NCI-H526 treated with DMSO at 0.1 percent for 48 hours (cell line): ENCODE results near the gene ACOD1.
"Not testable (repeated sequence)": the region's sequence is repeated elsewhere in the genome, so short reads cannot be mapped to it uniquely, and the experiment has no call there.

Experiments
- DNase-seq: peaks from one replicate; lab custom pipeline; 2025; lab: John Stamatoyannopoulos, UW

ACOD1 gene

DNA sequence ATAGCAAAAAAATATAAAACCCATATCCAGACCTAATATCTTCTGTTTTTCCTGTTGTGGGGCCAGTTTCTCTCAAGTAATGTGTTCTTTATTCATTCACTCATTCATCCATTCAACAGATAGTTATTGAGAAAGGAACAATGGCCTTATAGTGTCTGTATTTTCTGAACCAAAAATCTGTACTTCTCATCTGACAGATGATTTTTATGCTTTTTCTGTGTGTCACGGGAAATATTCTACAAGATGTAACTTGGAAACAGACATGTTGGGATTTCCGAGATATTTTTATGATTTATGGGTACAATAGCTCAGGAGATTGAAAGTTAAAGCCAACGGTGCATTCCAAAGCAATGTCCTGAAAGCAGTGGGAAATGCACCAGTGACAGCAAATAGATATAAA, 5.7 kb downstream of the ACOD1 start:
- DNase-seq = no peak

DNA sequence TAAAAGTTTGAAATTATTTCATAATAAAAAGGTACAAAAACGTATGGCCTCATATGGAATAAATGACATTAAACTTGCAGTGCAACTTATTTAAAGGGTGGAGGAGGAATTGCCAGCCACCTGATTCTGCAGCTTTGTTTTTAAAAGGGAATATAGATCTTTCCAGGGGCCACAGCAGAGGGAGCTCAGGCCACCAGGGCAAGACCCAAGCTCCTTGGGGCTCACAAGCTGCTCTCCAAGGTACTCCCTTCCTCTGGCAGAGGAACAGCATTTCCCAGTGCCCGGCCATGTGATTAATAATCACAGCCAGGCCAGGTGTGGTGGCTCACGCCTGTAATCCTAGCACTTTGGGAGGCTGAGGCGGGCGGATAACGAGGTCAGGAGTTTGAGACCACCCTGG, 6.2 kb downstream of the ACOD1 start:
- no peak for DNase-seq

DNA sequence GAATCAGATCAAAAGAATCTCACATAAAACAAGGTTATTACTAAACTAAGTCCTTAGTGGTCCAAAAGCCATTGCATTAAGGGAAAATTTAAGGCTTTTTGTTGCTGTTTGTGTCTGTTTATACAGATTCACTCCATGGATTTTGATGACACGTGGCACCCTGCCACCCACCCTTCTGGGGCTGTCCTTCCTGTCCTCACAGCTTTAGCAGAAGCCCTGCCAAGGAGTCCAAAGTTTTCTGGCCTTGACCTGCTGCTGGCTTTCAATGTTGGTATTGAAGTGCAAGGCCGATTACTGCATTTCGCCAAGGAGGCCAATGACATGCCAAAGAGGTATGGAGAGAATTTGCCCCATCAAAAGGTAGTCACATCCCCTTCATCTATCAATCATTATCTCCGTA, 6.9 kb downstream of the ACOD1 start:
- no peak for DNase-seq

DNA sequence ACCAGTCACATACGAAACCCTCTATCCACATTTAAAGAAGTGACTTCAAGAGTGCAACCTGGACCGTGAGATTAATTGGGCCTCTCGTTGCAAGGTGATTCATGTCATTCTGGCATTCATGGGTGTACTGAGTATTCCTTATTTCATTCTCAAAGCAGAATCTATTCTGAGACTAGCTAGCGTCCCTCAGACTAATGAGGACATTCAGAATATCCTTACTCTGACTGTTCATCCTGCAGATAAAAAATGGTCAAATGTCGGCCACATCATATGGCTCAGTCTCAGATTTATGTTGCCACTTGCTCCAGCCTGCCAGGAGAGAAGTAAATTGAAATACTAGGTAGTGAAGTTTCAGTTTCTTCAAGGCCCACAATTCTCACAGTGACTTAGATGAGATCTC, 7.3 kb downstream of the ACOD1 start:
- no peak for DNase-seq

DNA sequence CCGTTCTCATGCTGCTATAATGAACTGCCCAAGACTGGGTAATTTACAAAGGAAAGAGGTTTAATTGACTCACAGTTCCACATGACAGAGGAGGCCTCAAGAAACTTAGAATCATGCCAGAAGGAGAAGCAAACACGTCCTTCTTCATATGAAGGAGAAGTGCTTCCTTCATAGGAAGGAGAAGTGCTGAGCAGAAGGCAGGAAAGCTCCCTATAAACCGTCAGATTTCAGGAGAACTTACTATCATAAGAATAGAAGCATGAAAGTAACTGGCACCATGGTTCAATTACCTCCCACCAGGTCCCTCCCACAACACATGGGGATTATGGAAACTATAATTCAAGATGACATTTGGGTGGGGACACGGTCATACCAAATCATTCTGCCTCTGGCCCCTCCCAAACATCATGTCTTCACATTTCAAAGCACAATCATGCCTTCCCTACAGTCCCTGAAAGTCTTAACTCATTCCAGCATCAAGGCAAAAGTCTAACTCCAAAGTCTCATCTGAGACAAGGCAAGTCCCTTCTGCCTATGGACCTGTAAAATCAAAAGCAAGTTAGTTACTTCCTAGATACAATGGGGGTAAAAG, 10.6 kb downstream of the ACOD1 start:
- no peak for DNase-seq

DNA sequence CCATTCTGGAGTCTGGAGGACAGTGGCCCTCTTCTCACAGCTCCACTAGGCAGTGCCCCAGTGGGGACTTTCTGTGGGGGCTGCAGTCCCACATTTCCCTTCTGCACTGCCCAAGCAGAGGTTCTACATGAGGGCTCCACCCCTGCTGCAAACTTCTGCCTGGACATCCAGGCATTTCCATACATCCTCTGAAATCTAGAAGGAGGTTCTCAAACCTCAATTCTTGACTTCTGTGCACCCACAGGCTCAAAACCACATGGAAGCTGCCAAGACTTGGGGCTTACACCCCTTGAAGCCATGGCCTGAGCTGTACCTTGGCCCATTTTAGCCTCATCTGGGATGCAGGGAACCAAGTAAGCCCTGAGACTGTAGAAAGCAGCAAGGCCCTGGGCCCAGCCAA, 11.4 kb downstream of the ACOD1 start:
- not testable (repeated sequence) for DNase-seq

DNA sequence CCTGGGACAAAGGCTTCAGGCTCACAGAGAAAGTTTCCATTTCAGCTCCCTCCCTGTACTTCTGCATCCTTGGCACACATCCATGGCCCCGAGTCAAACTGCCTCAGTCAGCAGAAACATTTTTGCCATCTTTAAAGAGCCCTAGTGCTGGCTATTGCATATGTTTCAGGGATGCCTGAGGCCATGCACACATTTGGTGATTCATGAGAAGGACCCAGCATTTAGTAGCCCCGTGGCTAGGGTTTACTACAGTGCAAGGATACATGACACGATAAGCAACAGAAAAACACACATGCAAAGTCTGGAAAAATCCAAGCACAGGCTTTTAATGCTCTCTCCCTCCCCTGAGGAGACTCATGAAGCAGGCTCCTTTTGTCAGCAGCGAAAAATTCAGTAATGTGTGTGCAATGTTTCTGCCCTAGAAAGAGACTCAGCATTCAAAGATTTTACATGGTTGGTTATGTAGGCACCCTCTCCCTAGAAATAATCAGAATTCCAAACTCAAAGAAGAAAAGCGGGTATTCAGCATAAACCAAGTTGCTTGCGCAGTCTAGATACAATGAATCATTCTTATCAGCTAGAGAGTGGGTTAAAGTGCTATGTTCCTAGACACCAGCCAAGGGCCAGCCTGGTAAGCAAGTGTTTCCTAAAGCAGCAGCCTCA, 17.6 kb downstream of the ACOD1 start:
- no peak for DNase-seq

DNA sequence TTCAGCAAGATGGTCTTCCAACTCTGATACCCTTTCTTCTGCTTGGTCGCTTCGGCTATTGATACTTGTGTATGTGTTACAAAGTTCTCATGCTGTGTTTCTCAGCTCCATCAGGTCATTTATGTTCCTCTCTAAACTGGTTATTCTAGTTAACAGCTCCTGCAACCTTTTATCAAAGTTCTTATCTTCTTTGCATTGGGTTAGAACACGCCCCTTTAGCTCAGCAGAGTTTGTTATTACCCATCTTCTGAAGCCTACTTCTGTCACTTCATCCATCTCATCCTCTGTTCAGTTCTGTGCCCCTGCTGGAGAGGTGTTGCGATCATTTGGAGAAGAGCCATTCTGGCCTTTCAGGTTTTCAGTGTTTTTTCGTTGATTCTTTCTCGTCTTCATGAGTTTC, 18.7 kb downstream of the ACOD1 start:
- no peak for DNase-seq

DNA sequence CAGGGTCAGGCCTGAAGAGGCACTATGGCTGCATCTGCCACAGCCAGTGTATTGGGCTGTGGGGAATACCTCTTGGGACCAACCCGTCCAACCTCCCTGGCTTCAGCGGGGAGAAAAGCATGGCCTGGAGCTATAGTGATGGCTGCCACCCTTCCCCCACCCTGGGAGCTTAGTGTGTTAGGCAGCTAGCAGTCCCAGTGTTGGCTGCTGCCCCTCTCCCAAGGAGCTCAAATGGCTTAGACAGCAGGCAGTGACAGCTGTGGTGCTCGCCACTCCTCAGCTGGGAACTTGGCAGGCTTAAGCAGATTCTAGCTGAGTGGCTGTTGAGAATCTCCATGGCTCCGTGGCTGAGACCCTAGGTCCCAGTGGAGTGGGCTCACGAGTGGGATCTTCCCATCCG, 19.7 kb downstream of the ACOD1 start:
- no peak for DNase-seq

DNA sequence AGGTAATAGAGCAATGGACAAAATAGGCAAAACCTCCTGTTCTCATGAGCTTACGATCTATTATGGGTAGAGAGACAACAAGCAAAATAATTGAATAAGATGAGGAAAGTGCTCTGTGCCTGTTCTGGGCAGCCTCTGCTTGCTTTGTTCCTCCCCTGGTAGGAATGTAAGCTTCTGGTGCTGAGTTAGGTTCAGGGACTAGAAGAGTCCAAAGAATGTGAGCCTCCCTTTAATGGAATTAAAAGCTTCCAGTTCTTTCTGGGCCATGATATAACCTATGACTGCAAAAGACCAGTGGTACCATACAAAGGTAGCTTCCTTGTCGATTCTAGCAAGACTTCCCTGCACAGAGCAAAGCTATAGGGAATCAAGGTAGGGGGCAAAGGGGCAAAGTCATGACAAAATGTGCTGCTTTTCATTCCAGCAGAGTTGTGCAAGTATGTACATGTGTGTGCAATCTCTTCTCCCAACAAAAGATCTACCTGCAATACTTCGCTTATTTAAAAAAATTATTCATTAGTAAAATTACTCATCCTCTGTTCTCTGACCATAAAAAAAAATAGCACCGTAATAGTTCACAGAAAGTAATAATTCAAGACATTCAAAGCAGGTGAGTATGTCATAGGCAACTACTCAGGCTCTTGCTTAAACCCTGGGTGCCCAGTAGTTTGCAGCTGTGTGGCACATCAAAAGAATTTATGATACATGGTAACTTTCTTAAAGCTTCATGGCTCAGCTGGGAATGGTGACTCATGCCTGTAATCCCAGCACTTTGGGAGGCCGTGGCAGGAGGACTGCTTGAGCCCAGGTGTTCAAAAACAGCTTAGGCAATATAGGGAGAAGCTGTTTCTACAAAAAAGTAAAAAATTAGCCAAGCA, 21.4 kb downstream of the ACOD1 start:
- no peak for DNase-seq

DNA sequence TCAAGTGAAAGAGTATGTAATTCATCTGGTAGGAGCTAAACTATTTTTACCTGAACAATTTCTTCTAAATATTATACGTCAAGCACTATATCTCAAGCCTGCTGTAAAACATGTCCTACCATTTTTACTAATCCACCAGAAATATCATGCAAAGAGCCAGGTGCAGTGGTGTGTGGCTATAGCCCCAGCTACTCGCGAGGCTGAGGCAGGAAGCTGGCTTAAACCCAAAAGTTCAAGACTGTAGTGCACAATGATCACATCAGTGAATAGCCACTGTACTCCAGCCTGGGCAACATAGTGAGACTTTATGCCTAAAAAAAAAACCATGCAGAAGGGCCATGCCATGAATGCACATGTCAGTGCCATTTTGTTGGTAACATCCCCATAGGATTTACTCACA, 22.9 kb downstream of the ACOD1 start:
- DNase-seq = no peak

DNA sequence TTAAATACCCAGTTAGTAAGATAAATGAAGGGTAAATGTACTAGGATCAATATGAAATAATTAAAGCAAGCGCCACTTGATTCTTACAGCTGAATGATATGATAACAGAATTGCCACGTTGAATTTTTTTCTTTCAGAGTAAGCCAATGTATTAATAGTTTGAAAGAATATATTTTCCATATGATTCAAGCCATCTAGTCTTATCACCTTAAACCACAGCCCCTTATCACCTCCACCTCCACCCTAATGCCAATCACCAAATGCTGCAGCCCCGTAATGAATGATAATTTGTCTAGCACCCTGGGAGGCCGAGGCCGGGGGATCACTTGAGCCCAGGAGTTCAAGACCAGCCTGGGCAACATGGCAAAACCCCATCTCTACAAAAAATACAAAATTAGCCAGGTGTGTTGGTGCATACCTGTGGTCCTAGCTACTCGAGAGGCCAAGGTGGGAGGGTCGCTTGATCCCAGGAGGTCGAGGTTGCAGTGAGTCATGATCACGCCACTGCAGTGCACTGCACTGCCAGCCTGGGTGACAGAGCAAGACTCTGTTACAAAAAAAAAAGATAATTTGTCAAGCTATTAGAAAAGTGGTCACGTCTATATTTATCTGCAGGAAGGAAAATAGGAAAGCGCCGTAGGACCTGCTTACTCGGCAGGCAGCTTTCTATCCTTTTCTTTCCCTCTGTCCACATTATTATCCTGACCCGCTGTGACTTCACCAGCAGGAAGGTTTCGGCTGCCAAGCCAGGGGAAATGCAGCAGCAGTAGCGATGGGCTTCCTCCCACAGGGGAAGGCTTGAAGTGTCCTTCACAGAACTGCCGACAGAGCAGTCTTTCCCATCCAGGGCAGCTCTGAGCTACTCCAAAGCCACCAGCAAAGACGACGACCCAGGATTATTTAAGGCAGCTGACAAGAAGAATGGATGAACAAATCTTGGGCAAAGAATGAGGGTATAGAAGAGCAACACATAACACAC, 23.8 kb downstream of the ACOD1 start:
- no peak for DNase-seq

DNA sequence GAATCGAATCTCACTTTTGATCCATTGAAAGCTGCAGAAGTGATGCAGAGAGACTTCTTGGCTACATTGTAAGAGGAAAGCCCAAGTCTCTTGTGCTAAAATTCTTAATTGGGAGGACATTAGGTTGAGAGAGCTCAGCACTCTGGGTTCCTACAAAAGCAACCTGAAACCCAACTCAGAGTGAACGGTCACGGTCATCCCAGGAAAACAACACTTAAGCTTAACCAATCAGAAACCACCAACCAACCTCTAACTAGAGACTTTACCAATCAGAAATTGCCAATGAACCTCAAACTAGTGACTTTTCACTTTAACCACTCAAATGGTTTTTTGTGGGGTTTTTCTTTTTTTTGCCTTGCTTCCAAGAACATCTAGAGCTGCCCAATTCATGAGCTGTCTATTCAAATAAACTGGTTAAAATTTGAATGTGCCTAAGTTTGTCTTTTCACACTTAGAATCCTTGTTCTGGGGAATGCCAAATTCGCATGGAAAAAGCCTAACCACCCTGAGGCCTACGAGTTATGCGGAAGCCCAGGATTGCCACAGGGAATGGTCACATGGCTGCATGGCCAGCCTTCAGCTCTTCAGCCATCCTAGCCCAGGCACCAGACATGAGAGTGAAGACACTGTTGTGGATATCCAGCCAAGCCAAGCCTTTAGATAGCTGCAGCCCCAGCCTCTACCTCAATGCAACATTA, 25.8 kb downstream of the ACOD1 start:
- DNase-seq = no peak

DNA sequence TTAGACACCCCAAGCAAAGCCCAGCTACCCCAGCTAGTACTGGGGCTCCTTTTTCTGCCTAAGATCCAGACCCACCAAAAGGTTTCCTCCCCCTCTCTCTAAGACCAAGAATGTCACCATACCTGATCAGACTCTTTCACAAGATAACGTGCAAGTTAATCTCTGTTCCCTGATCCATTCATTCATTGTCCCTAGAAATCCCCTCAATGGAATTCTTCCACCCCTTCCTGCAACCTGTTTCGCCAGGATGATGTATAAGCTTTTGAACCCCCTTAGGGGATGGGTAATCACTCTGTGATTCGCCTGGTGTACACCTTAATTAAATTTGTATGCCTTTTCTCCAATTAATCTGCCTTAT, 26.3 kb downstream of the ACOD1 start:
- no peak for DNase-seq

DNA sequence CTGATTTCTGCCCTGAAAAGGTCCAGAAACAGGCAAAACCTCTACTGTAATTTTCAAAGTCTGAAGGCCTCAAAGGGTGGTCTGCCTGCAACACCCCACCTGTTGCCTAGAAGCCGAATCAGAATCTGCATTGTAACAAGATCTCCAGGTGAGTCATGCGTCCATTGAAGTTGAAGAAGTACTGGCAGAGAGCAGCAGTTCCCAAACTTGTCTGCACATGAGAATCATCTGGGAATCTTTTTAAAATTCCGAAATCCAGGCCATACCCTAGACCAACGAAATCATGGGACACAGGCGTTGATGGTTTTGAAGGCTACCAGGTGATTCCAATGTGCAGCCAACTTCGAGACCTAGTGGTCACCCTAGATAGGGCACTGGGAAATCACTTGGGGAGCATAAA, 27.6 kb downstream of the ACOD1 start:
- no peak for DNase-seq

DNA sequence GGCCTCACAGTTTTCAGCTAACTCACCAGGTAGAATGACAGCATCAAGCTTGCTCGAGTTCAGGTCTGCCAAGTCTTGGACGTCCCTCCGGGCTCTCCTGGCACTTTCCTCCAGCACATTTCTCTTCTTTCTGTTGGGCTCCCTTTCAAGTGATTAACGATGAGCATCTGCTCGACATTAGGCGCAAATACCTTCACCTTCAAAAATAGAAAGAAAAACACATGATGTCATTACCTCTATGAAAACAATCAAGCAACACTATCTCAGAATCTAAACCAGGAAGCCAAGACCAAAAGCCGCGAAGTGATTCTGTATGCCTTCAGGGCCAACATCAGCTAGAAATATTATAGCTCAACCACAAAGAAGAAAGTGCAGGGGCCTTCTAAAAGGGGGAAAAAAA, 28.2 kb downstream of the ACOD1 start:
- no peak for DNase-seq

DNA sequence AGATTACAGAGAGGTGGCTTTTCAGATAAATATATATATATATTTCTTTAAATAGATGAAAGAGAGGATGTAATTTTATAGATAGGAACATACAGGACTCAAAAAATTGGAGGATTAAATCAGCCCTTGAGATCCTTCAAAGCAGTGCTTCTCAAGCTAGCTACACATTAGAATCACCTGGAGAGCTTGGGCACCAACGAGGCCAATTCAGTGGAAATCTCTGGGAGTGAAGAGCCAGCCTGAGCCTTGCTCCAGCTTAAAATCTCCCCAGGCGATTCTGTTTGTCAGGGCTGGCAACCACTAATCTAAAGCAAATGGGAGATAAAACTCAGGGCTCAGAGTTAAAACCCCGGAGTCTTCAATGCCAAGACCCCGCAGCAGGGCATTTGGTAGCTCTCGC, 28.6 kb downstream of the ACOD1 start:
- DNase-seq = no peak

DNA sequence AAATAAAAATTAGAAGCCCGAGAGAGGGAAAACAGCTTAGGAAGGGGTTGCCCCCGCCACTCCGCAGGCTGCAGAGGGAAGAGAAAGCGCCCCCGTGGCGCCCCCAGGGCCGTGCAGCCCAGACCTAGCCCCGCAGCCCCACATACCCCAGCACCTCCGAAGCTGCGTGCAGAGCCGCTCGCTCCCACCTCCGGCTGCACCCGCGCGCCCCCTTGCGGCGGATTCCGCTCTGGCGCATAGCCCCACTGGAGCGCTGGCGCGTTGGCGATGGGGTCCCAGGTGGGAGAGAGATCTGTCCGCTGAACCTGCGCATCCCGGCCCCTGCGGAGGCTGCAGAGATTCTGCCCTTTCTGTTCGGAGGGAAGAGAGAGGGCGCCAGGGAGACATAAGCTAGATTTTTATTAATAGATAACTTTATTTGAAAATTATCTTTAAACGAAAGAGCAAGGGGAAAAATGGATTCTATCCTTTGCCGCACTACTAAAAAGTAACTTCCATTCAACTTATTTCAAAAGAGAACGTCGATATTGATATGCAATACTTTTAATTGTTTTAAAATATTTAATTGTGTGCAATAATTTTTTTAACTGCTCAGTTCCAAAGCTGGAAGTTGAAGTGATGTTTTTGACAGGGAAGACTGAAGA, 31.9 kb downstream of the ACOD1 start:
- DNase-seq = peak; percentile 77

DNA sequence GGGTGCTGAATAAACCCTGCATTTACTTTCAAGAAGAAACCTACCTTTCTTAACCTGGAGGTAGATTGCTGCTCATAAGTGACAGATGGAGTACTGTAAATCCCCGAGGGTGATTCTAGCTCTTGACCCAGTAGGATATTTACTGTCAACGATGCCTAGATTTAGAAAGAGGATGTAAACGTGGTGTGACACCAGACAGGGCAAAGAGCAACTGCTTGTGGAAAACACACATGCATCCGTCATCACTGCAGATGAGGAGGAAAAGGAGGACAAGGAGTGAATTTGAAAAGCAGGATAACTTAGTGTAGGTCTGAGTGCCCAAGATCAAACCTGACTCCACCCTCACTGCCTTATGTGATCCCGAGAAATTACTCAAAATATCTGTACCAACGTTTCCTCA, 33.8 kb downstream of the ACOD1 start:
- DNase-seq = no peak

DNA sequence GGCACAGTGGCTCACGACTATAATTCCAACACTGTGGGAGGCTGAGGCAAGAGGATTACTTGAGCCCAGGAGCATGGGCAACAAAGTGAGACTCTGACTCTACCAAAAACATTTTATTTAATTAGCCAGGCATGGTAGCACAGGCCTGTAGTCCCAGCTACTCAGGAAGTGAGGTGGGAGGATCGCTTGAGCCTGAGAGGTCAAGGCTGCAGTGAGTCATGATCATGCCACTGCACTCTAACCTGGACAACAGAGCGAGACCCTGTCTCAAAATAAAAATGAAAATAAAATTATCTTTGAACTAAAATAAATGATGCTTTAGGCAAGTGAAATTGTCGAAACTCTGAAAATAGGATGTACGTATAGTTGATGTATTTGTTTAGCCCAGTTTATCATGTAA, 35.4 kb downstream of the ACOD1 start:
- DNase-seq = no peak

DNA sequence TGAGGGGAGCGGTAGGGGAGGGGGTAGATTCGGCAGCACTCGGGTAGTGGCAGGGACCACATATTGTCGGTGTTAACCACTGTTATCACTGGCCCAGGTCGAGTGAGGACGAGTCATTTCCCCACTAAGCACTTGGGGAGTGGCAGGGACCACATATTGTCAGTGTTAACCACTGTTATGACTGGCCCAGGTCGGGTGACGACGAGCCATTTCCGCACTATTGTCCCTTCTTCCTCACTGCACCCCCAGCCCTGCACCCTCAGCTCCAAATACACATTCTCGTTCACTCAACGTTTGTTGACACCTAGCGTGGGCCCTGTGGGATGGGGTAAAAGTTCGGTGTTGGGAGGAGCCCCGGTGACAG, 43.1 kb downstream of the ACOD1 start:
- DNase-seq = no peak
